HEK293 (cell line): ENCODE data around the gene SLC25A47.
A peak's percentile ranks its signal among the peaks of the same experiment; 100 is the strongest.

ENCODE experiments used
- CTCF ChIA-PET: fragments of 350-600 bp; formaldehyde crosslinking; extraction: SDS; loops from one replicate; lab custom pipeline; 2021; ENCODE audit warnings: antibody characterized with exemption; lab: Yijun Ruan, JAX
- POLR2A ChIA-PET: fragments of 300-600 bp; formaldehyde crosslinking; extraction: SDS; loops from one replicate; lab custom pipeline; 2020; ENCODE audit warnings: antibody characterized with exemption, inconsistent platforms; lab: Yijun Ruan, JAX
- H3K27ac ChIP-seq: fragments of 200-500 bp; sonication (Bioruptor generic); 2 replicates; pipeline ENCODE4 v1.5.1; 2014; ENCODE audit warnings: low read depth, low read length, control low read depth, inconsistent platforms; ENCODE audit errors: extremely low read depth
- H3K36me3 ChIP-seq, 2 experiments: fragments of 200-500 bp in 1 of 2; sonication (Bioruptor generic) in 1 of 2; 1 replicate in 1 of 2; 2 replicates in 1 of 2; pipeline ENCODE4 v1.5.1; 2014 to 2017; ENCODE audit warnings: inconsistent platforms in 2 of 2, low read length in 2 of 2; ENCODE audit not compliant: control insufficient read depth in 2 of 2, insufficient read depth in 1 of 2
- H3K4me1 ChIP-seq: fragments of 200-500 bp; sonication (Bioruptor generic); 2 replicates; pipeline ENCODE4 v1.5.1; 2014; ENCODE audit warnings: mild to moderate bottlenecking, low read length, inconsistent platforms; ENCODE audit not compliant: control insufficient read depth, insufficient read depth
- H3K4me3 ChIP-seq: 2 replicates; pipeline ENCODE4 v1.5.1; 2011; ENCODE audit warnings: low read depth, mild to moderate bottlenecking, control low read depth, low read length, moderate library complexity
- H3K9me3 ChIP-seq: fragments of 200-500 bp; sonication (Bioruptor generic); 2 replicates; pipeline ENCODE4 v1.5.1; 2014; ENCODE audit warnings: low read depth, low read length, inconsistent platforms; ENCODE audit not compliant: control insufficient read depth, insufficient read depth
- GFI1B ChIP-seq: fragments of 450-650 bp; formaldehyde crosslinking; IDR thresholded peaks from 2 replicates; pipeline ENCODE4 v1.5.1; 2016; ENCODE audit warnings: missing biosample characterization, missing genetic modification characterization
- KLF7 ChIP-seq: fragments of 450-650 bp; formaldehyde crosslinking; IDR thresholded peaks from 2 replicates; pipeline ENCODE4 v1.5.1; 2016; ENCODE audit warnings: missing biosample characterization, missing genetic modification characterization, borderline replicate concordance
- PRDM10 ChIP-seq: fragments of 450-650 bp; formaldehyde crosslinking; IDR thresholded peaks from 2 replicates; pipeline ENCODE4 v1.5.1; 2016; ENCODE audit warnings: missing biosample characterization, missing genetic modification characterization
- SP2 ChIP-seq: fragments of 450-650 bp; formaldehyde crosslinking; IDR thresholded peaks from 2 replicates; pipeline ENCODE4 v1.5.1; 2016; ENCODE audit warnings: missing biosample characterization, missing genetic modification characterization
- ZBTB20 ChIP-seq: fragments of 450-650 bp; formaldehyde crosslinking; IDR thresholded peaks from 2 replicates; pipeline ENCODE4 v1.5.1; 2016; ENCODE audit warnings: missing biosample characterization, missing genetic modification characterization
- ZBTB8A ChIP-seq: fragments of 450-650 bp; formaldehyde crosslinking; IDR thresholded peaks from 2 replicates; pipeline ENCODE4 v1.5.1; 2016; ENCODE audit warnings: missing biosample characterization, missing genetic modification characterization
- ZNF148 ChIP-seq: fragments of 450-650 bp; formaldehyde crosslinking; IDR thresholded peaks from 2 replicates; pipeline ENCODE4 v1.5.0; 2017; ENCODE audit warnings: missing biosample characterization, missing genetic modification characterization, borderline replicate concordance
- ZNF174 ChIP-seq: fragments of 450-650 bp; formaldehyde crosslinking; IDR thresholded peaks from 2 replicates; pipeline ENCODE4 v1.5.0; 2017; ENCODE audit warnings: missing biosample characterization, mild to moderate bottlenecking, missing genetic modification characterization
- ZNF19 ChIP-seq: fragments of 450-650 bp; formaldehyde crosslinking; IDR thresholded peaks from 2 replicates; pipeline ENCODE4; 2016; ENCODE audit warnings: missing biosample characterization, missing genetic modification characterization, low read depth
- ZNF324 ChIP-seq: fragments of 450-650 bp; formaldehyde crosslinking; IDR thresholded peaks from 2 replicates; pipeline ENCODE4 v1.5.1; 2016; ENCODE audit warnings: missing biosample characterization, missing genetic modification characterization
- ZNF354C ChIP-seq: fragments of 450-650 bp; formaldehyde crosslinking; IDR thresholded peaks from 2 replicates; pipeline ENCODE4 v1.5.1; 2016; ENCODE audit warnings: missing biosample characterization, missing genetic modification characterization, low read depth, borderline replicate concordance
- ZNF362 ChIP-seq: fragments of 450-650 bp; formaldehyde crosslinking; IDR thresholded peaks from 2 replicates; pipeline ENCODE4 v1.5.1; 2016; ENCODE audit warnings: missing biosample characterization, missing genetic modification characterization
- ZNF398 ChIP-seq: fragments of 450-650 bp; formaldehyde crosslinking; IDR thresholded peaks from 2 replicates; pipeline ENCODE4 v1.5.1; 2017; ENCODE audit warnings: missing biosample characterization, missing genetic modification characterization
- ZNF404 ChIP-seq: fragments of 450-650 bp; formaldehyde crosslinking; IDR thresholded peaks from 2 replicates; pipeline ENCODE4 v1.5.1; 2017; ENCODE audit warnings: missing biosample characterization, missing genetic modification characterization
- ZNF501 ChIP-seq: fragments of 450-650 bp; formaldehyde crosslinking; IDR thresholded peaks from 2 replicates; pipeline ENCODE4 v1.5.1; 2016; ENCODE audit warnings: missing biosample characterization, missing genetic modification characterization
- ZNF513 ChIP-seq: fragments of 450-650 bp; IDR thresholded peaks from 2 replicates; pipeline ENCODE4 v1.5.1; 2018; ENCODE audit warnings: missing biosample characterization, missing genetic modification characterization
- ZNF600 ChIP-seq: fragments of 450-650 bp; formaldehyde crosslinking; IDR thresholded peaks from 2 replicates; pipeline ENCODE4 v1.5.1; 2016; ENCODE audit warnings: missing biosample characterization, missing genetic modification characterization
- ZNF76 ChIP-seq: fragments of 450-650 bp; formaldehyde crosslinking; IDR thresholded peaks from 2 replicates; pipeline ENCODE4; 2016; ENCODE audit warnings: low read depth, missing biosample characterization, missing genetic modification characterization, borderline replicate concordance
- ZNF768 ChIP-seq: fragments of 450-650 bp; formaldehyde crosslinking; IDR thresholded peaks from 2 replicates; pipeline ENCODE4 v1.5.1; 2018; ENCODE audit warnings: missing biosample characterization, mild to moderate bottlenecking, missing genetic modification characterization

Gene SLC25A47

GRCh38 chr14:100374270-100374669 lies 51.1 kb downstream of the SLC25A47 start:
- H3K4me3 ChIP-seq: no peak overlapping the region
- peaks cover 0 to 19% of the 10 kb centered on the region in 2 experiments; a peak in 2 of 3 replicates for H3K36me3 ChIP-seq
- H3K9me3 ChIP-seq: no peaks in the 10 kb centered on the region
- H3K27ac ChIP-seq: no peak overlapping the region
- ChIA-PET POLR2A (no interaction called here), CTCF (interaction anchor here (0.8 kb wide), 1 partner anchor 128 kb away, joined by 3 read pairs; no protein-coding TSS in a partner anchor)
- peaks cover 3% of the 10 kb centered on the region; the same call in 1 of the 2 replicates for H3K4me1 ChIP-seq
- TF ChIP-seq ZNF76 (tag by site-specific recombination) (no peak), KLF7 (tag by site-specific recombination) (no peak), ZNF148 (tag by site-specific recombination) (no peak)

GRCh38 chr14:100374876-100375265 lies 51.7 kb downstream of the SLC25A47 start:
- peaks cover 3% of the 10 kb centered on the region; the same call in 1 of the 2 replicates for H3K4me1 ChIP-seq
- CTCF ChIA-PET: interaction anchor here (0.8 to 1.3 kb wide), 2 partner anchors 9 to 128 kb away, joined by 3 to 4 read pairs; no protein-coding TSS in a partner anchor

GRCh38 chr14:100375266-100375962 lies 52.3 kb downstream of the SLC25A47 start:
- POLR2A ChIA-PET: interaction anchor here (0.6 to 1.3 kb wide), 8 partner anchors 67 to 386 kb away, joined by 3 to 5 read pairs (median 3); no protein-coding TSS in a partner anchor
- Histone ChIP-seq H3K36me3 (peaks cover 0 to 15% of the 10 kb centered on the region in 2 experiments; a peak in 2 of 3 replicates), H3K9me3 (no peaks in the 10 kb centered on the region), H3K4me1 (peaks cover 3% of the 10 kb centered on the region; the same call in 1 of the 2 replicates), H3K4me3 (peak overlapping the region; percentile 88), H3K27ac (peak overlapping the region; percentile 90)
- CTCF ChIA-PET: interaction anchor here (0.7 to 1.3 kb wide), 2 partner anchors 8 to 1127 kb away, joined by 3 to 4 read pairs; no protein-coding TSS in a partner anchor
- peak; percentile 77 for TF ChIP-seq PRDM10 (tag by site-specific recombination)
- no peak for TF ChIP-seq ZNF174 (tag by site-specific recombination)
- no peak for TF ChIP-seq ZNF513 (tag by site-specific recombination)
- TF ChIP-seq ZNF19: no peak
- TF ChIP-seq ZNF362 (tag by site-specific recombination): no peak
- TF ChIP-seq ZNF354C (tag by site-specific recombination): no peak
- TF ChIP-seq ZNF398 (tag by site-specific recombination): peak; percentile 39; the same call in 1 of the 2 replicates
- no peak for TF ChIP-seq ZNF501 (tag by site-specific recombination)
- no peak for TF ChIP-seq ZNF324 (tag by site-specific recombination)
- no peak for TF ChIP-seq ZNF768 (tag by site-specific recombination)
- TF ChIP-seq KLF7 (tag by site-specific recombination): 0 out of 2 replicates have a peak, but pooled peaks have one; percentile 31
- no peak for TF ChIP-seq GFI1B (tag by site-specific recombination)
- TF ChIP-seq SP2: peak; percentile 36

More at GRCh38 chr14:100374876-100375265, 51.7 kb downstream of the SLC25A47 start:
- POLR2A ChIA-PET: interaction anchor here (0.6 to 1.3 kb wide), 6 partner anchors 67 to 298 kb away, joined by 3 to 5 read pairs (median 3); no protein-coding TSS in a partner anchor
- TF ChIP-seq ZBTB8A (tag by site-specific recombination) (no peak), ZNF404 (tag by site-specific recombination) (no peak), ZNF600 (0 out of 2 replicates have a peak, but pooled peaks have one; percentile 22), ZBTB20 (tag by site-specific recombination) (no peak)
- TF ChIP-seq, all 188 proteins: peak for 1
- H3K9me3 ChIP-seq: no peaks in the 10 kb centered on the region
- H3K4me3 ChIP-seq: peak overlapping the region; percentile 88
- H3K27ac ChIP-seq: peak overlapping the region; percentile 18; the same call in 1 of the 2 replicates
- H3K36me3 ChIP-seq: peaks cover 0 to 19% of the 10 kb centered on the region in 2 experiments; a peak in 2 of 3 replicates
